GM10847 (cell line): Measurements from ENCODE around the gene KANK3.

Experiments
- POLR2A ChIP-seq: IDR thresholded peaks from 2 replicates; pipeline ENCODE4 v1.6.1; 2011; ENCODE audit not compliant: insufficient read length; ENCODE audit errors: extremely low read depth

Gene KANK3

DNA sequence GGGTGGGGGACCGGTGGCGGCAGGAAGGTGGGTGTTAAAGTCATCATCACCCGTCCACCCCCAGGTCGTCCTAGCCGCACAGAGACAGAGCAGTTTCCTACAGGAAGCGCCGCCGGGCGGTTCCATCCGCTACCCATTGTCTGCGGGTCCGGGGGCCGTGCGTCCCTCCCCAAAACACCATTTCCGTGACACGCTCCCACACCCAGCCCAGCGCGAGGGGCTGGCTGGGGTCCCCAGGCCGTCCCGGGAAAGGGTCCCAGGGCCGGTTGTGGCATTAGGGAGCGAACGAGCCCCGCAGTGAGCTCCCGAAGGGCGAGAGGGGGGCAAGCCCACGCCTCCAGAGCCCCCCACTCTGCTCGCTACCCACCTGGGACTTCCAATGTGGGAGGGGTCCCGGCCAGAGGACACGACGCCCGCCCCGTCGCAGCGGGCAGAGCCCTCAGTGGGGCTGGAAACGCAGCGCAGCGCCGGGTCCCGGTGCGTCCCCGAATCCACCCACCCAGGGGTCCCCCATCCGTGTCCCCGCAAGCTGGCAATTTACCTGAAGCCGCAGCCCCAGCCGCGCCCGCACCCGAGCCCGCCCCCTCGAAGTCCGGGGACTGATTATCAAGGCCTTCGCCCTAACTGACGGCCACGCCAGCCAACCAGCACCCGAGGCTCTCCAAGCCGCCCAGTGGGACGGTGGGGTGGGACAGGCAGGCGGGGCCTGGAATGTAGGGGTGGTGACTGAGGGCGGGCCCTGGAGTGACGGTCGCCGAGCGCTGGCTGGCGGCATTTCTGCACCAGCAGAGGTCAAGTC lies at the start of gene KANK3:
KANK3 (minus strand) TSS at position 579 of the 799 bp plus-strand sequence. CDS start 5,434 bp downstream, outside the sequence.
- no peak for TF ChIP-seq POLR2A

DNA sequence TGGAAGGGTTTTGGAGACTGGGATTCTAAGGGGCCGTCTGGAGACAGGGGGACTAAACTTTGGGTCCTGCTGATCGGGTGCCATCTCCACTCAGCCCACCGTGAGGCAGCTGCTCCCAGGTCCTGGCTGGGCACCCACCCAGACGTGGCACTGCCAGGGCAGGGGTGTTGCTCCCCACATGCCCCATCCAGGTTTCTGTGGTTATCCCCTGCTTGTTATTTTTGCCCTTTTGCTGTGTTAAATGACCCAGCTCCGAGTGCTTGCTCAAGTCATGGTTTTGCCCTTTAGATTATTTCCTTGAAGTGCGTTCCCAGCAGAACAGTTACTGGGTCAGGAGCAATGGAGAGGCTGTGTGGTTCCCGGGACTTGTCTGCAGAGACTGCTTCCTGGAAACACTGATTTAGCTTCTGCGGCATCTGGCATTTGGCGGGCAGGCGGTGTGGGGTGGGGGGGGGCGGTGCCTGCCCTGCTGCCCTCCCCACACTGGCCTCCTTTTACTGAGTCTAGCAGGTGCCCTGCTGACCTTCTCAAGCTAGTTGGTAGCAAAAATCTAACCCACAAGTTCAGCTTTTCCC lies 49.0 kb upstream of the KANK3 start:
- TF ChIP-seq POLR2A: no peak

DNA sequence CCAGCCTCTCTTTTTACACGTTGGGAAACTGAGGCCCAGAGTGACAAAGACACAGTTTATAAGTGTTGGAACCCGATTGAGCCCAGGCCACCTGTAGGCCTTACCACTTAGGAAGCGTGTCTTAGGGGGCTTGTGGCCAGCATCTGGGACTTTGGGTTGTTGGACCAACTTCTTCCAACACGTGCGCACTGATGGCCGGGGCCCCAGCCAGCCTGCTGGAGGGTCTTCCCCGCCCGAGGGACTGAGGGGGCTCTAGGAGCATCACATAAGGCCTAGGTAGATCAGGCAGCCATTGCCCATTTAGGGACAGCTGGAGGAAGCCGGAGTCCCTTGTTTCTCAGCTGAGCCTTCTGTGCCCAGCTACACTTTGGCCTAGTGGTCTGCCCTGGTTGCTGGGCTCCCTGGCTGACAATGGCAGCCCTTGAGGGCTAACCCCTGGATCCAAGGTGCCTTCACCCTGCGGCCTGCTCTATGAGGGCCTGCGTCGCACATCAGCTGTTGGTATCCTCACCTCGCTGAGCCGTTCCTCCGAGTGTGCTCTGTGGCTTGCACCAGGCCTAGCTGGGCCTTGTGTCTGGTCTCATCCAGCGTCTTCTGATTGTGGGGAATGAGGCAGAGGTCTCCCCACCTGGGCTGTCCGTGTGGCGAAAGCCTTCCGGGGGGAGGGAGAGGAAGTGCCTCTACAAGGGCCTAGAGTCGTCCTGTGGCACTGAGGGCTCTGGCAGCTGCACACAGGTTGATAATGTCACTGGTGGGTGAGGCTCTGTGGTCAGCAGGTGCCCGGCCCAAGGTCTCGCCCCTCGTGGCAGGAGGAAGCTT lies 48.3 kb upstream of the KANK3 start:
- TF ChIP-seq POLR2A: no peak

DNA sequence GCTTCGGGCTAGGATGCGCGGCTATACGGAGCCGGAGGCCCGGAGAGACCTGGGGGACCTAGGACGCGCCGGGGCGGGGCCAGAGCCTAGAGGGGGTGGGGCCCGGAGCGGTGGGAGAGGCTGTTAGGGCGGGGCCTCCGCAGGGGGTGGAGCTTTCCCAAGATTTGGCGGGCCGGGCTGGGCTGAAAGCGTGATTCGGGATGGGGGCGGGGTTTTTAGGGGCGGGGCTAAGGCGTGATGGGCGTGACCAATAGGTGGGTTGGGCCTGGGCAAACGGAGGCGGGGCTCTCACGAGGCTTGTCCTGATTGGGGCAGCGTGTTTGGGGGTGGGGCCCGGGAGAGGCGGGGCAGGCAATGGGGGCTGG lies 47.5 kb upstream of the KANK3 start:
- peak; percentile 47 for TF ChIP-seq POLR2A

DNA sequence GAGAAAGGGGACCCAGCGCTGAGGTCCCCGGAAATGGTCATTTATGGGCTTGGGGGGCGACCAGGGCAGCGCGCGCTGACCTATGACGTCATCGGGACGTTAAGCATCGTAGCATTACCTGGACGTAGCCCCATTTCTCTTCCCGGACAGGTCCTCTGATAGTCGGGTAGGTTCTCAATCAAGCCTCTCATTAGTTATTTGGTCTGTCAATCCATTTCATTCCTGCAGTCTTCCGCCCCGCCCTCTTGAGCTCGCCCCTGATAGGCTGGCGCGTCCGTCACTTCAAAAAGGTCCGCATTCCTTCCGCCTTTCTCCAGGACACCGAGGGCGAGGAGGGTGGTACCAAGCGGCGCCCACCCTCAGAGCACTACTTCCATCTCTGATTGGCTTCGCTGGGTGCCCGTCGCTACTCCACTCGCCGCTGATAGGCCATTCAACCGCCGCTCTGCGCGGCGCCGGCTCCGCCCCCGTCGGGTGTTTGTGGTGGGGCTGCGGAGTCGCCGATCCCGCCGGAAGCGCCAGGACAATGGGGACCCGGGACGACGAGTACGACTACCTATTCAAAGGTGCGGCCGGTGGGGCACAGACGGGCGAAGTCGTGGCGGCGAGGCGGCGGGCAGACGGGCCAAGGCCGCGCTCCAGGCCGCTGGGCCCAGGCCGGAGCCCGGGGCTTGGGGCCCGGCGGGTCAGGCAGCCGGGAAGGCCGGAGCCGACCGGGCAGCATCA lies 47.0 kb upstream of the KANK3 start, which contains the start of gene RAB11B:
RAB11B (plus strand) TSS at position 470 of the 726 bp plus-strand sequence; CDS start at position 527, 57 bp downstream.
- TF ChIP-seq POLR2A: peak; percentile 67

DNA sequence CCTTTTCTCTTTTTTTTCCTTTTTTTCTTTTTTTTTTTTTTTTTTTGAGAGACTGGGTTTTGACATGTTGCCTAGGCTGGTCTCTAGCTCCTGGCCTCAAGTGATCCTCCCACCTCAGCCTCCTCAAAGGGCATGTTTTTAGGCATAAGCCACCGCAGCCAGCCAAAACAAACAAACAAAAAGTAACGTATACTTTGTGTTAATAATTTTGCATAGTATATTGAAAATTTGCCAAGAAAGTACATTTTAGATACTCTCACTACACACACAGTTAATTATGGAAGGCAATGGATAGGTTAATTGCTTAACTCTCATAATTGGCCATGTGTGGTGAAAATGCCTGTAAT lies 45.5 kb upstream of the KANK3 start:
- no peak for TF ChIP-seq POLR2A

DNA sequence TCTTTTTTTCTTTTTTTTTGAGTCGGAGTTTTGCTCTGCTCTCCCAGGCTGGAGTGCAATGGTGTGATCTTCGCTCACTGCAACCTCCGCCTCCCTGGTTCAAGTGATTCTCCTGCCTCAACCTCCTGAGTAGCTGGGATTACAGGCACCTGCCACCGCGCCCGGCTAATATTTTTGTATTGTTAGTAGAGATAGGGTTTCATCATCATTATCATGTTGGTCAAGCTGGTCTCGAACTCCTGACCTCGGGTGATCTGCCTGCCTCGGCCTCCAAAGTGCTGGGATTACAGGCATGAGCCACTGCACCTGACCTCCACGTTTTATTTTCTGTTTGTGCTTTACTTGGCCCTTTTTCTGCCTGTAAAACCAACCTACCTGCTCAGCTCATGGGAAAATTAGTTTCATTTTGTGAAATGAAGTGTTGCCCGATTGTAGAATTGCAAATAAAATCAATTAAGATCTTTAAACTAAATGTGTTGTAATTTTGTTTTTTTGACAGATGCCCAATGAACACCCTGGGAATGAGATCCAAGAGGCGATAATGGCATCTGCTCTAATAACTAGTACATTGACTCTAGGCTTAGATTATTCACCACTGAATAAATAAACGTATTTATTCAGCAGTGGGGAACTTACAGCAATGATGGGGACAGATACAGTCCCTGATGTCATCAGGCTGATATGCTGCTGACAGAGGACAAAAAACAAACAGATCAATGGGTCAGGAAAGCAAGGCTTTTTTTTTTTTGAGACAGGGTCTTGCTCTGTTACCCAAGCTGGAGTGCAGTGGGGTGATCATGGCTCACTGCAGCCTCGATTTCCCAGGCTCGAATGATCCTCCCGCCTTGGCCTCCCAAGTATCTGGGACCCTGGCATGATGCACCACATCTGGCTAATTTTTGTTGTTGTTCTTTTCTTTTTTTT lies 44.9 kb upstream of the KANK3 start:
- no peak for TF ChIP-seq POLR2A

DNA sequence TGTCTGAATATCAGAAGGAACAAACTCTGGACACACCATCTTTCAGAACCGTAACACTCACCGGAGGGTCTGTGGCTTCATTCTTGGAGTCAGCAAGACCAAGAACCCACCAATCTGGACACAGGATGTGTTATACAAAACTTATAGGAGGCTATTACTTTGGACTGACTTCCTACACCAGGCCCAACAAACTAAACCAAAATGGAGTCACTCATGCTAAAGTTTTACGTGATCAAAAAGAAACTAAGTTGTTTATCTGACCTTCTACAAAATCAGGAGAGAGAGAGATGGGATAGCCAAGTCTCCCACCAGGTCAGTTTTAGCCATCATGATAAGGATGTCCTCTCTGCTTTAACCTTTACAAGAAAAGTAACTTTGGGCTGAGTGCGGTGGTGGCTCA lies 43.9 kb upstream of the KANK3 start:
- TF ChIP-seq POLR2A: no peak

DNA sequence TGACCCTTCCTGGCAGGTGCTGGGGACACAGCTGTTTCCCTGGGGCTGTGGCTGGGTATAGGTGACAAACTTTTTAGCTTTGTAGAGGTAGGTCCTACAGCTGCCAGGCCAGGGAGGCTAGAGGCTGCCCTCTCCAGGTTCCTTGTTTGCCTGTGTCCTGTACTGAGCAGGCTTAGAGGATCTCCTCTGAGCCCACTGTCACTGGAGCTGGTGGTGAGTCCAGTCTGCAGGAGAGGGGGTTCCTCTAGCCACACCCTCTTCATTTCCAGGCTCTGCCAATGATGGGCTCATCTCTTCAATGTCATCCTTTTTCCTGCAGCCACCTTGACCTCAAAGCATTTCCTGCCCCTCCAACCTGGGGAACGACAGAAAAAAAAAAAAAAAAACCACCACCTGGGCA lies 34.5 kb upstream of the KANK3 start:
- TF ChIP-seq POLR2A: no peak

DNA sequence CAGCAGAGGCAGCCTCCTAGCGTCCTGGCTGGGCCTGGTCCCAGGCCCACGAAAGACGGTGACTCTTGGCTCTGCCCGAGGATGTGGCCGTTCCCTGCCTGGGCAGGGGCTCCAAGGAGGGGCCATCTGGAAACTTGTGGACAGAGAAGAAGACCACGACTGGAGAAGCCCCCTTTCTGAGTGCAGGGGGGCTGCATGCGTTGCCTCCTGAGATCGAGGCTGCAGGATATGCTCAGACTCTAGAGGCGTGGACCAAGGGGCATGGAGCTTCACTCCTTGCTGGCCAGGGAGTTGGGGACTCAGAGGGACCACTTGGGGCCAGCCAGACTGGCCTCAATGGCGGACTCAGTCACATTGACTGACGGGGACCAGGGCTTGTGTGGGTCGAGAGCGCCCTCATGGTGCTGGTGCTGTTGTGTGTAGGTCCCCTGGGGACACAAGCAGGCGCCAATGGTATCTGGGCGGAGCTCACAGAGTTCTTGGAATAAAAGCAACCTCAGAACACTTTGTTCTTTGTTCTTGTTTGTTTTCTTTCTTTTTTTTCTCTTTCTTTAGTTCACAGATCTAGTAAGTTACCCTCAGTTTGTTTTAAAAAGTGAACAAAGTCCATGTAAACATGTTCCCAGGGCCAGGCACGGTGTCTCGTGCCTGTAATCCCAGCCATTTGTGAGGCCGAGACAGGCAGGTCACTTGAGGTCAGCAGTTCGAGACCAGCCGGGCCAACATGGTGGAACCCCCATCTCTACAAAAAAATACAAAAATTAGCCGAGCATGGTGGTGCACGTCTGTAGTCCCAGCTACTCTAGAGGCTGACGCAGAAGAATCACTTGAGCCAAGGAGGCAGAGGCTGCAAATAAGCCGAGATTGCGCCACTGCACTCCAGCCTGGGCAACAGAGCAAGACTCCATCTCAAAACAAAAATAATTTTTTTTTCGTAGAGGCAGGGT lies 31.1 kb upstream of the KANK3 start:
- TF ChIP-seq POLR2A: no peak

DNA sequence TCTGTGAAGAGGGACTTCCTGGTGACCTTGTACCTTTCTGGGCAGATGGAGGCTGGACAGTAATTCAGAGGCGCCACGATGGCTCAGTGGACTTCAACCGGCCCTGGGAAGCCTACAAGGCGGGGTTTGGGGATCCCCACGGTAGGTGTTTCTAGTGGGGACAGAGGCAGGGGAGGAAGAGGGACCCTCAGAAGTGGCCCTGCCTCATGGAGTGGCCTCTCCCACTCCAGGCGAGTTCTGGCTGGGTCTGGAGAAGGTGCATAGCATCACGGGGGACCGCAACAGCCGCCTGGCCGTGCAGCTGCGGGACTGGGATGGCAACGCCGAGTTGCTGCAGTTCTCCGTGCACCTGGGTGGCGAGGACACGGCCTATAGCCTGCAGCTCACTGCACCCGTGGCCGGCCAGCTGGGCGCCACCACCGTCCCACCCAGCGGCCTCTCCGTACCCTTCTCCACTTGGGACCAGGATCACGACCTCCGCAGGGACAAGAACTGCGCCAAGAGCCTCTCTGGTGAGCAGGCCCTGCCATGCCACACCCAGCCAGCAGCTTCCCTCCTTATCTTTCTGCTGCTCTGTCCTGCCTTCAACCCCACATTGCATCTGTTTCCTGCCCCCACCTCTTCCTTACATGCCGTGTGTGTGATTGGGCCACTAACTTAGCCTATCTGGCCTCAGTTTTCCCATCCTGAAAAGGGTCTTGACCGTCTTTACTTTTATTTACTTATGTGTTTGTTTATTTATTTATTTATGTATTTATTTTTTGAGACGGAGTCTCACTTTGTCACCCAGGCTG lies 28.1 kb upstream of the KANK3 start:
- no peak for TF ChIP-seq POLR2A
